HG03175 (cell line): ENCODE data around the gene IPCEF1.
"Not testable (repeated sequence)": the region's sequence is repeated elsewhere in the genome, so short reads cannot be mapped to it uniquely, and the experiment has no call there.

Experiments used
- ATAC-seq: cut with Tn5 transposase; IDR thresholded peaks from one replicate; pipeline ENCODE4 v1.9.1; 2021; ENCODE audit warnings: mild to moderate bottlenecking, moderate library complexity; ENCODE audit not compliant: unreplicated experiment

IPCEF1 gene

DNA sequence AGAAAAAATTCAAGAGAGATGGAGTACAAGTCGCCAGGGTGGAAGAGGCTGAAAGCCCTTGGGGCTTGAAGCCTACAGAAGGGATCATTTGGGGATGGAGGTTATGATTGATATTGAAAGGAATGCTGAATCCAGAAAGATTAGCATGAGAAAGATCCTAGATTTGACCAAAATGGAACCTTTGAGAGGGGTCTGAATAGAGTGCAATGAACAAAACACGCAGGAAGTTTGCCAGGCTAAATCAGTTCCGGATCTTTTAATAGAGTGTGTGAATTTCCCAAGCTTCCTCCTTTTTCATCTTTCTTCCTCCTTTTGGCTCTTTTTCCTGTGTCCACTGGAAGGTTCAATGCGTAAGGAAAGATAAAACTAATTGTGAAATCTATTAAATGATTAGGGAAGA lies 15.3 kb downstream of the IPCEF1 start:
- no peak for ATAC-seq

DNA sequence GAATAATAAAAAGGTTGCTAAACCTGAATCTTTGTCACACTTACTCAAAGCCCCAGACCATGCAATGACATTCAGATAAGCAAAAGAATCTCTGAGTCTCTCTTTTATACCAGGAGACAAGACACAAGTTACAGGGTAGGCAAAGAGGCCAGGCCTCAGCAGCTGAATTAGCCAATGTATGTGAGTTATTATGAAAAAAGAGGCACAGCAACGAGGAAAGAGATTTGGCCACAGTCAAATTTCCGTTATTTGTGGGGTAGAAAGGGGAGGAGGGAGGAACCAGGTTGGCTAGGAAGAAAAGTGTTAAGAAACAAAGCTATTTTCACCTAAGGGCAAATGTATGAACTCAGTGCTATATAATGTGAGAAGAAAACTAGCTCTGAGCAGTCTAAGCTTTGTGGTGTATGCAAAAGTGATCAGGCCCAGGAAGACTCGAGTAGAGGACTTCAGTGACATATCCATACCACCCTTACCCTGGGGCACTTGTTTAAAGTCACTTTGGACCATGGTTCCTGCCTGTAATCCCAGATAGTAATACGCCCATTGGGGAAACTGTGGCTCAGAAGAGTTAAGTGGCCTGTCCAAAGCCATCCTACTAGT lies 19.1 kb downstream of the IPCEF1 start:
- no peak for ATAC-seq

DNA sequence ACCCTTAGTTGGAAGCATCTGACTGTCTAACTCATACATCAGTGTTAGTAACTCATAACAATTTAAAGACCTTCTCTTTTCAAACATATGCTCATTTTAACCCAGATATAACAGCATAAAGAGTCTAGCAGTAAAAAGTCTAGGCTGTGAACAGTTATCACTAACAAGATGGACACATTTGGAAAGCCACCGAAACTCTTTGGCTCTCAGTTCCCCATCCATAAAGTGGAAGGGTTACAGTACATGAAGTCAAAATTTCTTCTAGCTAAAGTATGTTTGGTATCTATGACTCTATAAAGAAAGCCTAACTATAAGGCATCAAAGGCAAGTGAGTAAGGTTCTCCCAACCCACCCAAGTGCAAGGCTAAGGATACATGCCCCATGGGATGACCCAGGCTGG lies 22.5 kb downstream of the IPCEF1 start:
- ATAC-seq, result not testable (repeated sequence)

DNA sequence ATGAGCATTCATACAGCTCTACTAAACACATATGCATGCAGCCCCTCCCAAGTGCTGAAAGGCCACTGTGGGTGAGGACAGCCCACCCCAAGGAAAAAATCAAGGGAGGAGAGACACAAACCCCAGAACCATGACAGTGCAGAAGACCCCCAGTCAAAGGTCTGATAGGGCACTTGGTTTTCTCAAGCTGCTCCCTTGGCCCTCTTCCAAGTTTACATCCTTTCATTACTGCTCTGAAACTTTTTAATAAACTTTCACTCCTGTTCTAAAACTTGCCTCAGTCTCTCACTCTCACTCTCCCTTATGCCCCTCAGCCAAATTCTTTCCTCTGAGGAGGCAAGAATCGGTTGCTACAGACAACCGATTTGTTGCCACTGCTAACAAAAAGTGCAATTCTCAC lies 24.9 kb downstream of the IPCEF1 start:
- no peak for ATAC-seq

DNA sequence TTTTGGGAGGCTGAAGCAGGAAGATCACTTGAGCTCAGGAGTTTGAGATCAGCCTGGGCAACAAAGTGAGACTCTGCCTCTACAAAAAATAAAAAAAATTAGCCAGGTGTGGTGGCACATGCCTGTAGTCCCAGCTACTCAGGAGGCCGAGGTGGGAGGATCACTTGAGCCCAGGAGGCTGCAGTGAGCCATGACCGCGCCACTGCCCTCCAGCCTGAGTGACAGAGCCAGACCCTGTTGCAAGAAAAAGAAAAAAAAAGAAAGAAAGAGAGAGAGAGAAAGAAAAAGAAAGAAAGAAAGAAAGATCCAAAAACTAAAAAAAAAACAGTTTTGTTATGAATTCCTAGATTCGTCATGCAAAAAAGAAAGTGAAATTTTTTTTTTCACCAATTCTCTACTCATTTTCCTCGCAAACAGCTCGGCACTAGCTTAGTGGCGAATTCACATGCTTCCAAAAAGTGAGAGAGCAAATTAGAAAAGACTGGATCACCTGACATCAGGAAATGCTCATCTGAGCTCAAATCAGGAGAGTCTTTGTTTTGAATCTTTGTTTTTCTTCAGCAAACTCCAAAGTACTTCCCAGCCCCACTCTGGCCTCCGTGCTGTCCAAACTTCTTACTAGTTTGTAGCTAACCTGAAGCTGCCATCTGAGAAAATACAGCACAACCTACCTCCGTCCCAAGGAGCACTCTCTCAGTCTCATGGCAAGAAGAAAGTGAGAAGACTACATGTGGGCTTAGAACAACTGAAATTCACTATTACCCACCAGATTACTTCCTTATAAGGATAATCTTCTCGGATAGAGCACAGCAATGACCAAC lies 27.0 kb downstream of the IPCEF1 start:
- ATAC-seq, result no peak

DNA sequence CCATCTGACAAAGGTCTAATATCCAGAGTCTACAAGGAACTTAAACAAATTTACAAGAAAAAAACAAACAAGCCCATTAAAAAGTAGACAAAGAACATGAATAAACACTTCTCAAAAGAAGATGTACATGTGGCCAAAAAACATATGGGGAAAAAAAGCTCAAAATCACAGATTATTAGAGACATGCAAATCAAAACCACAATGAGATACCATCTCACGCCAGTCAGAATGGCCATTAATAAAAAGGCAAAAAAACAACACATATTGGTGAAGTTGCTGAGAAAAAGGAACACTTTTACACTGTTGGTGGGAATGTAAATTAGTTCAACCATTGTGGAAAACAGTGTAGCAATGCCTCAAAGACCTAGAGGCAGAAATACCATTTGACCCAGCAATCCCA lies 29.3 kb downstream of the IPCEF1 start:
- not testable (repeated sequence) for ATAC-seq

DNA sequence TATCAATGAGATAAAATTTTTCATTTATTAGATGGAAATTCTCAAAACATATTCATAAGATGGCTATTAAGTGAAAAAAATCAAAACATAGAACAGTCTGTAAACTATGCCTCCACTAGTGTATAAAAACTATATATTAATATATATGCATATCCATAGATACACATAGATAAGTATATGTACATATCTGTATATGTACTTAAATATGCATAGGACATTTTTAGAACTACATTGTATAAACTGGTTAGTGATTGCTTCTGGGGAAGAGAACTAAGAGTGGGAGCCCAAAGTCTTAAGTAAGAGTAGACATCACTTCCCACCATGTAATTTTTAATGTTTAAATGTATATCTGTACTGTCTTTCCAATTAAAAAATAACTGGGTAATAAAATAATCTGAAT lies 31.5 kb downstream of the IPCEF1 start:
- no peak for ATAC-seq

DNA sequence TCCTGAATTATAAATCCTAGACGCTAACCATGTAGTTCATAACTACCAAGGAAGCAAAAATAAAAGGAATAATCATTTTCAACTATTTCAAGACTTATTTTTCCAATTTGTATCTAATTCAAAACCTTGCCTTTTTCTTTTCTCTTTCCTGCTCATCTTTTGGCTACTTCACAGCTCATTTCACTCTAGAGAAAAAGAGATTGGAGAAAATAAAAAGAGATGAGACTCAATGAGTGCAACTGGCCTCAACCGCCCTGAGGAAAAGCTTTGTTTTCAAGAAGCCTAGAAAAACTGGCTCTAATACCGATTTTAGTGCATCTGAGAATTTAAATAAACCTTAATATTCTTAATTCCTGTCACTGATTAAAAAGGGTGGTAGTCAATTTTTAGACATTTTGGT lies 36.4 kb downstream of the IPCEF1 start:
- no peak for ATAC-seq

DNA sequence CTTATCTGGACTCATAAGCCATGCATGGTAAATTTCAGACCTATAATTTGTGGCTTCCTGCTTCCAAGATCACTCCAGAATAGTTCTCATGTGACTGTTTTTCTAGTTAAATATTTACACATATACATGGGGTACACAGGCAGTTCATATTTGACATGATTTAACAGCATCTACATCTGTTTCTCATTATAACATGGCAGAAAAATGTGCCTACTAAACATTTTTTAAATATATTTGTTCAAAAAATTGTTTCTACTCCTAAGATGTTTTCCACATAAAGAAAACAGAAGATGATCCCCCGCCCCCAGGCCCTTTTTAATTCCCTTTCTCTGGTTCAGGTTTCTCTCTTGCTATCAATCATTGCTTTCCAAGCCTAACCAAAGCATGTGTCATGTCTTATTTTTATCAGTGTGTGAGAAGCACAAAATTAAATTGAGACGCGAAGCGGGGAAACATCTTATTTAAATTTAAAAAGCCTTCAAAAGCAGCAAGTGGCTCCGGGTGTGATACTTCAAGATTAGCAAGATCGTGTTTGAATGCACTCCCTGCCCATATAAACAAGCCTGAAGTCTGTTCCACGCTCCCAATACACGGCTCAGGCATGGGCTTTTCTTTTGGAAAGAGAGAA lies 37.3 kb downstream of the IPCEF1 start:
- peak; percentile 49 for ATAC-seq

DNA sequence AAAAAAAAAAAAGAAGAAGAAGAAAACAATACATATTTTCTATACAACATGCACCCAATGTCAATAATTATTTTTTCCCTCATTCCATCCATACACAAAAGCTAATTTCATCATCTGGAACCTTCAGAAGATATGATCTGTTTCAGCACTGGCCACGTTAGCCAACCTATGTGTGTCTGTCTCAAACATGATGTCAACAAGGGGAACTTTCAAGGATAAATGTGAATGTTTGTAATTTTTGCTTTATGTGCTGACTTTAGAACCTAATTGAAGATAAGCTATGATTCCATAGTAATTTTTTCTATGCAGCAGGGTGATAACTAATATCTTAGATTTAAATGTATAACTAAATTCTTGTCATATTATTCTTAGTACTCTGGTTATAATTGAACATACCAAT lies 37.9 kb downstream of the IPCEF1 start:
- ATAC-seq, result no peak

DNA sequence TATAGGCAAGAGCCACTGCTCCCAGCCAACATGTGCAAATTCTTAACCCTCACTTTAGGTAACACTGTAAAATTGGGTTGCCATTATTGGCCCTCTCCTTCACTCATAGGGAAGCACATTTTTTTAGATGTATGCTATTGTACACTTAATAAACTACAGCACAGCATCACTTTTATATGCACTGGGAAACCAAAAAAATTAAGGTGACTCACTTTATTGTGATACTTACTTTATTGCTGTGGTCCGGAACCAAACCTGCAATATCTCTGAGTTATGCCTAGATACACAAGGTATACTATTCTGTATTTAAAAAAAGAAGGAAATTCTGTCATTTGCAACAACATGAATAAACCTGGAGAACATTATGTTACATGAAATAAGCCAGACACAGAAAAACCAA lies 40.5 kb downstream of the IPCEF1 start:
- no peak for ATAC-seq

DNA sequence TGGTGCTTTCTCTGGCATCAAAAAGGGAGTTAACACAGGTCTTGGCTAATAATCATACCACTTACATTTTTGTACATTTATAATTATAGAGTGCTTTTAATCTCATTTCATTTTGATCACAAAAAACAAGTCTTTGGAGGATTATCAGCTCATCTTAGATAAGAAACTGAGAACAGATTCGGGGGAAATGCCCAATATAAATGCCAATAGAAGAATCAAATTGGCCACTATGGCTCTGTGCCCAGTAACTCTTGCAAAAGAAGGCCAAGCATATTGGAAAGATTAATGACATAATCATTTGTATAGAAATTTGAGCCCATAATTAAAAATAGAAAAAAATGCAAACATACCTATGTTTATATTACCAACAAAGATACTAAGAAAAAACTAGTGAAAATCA lies 42.5 kb downstream of the IPCEF1 start:
- no peak for ATAC-seq

DNA sequence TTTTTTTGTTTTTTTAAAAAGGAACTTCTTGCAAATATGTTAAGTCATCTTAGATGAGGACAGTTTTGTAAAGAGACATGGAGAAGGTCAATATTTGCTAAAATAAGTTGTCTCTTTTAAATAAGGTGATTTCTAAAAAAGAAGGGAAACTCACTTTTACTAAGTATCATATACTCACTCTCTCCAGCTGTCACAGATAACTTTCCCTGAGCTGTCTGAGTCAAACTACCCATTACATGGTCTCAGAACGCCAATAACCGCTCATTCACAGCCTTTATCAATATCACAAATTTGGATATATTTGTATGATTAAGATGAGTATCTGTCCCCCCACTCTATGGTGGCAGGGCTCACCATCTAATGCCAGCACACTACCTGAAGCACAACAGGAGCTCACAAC lies 47.6 kb downstream of the IPCEF1 start:
- no peak for ATAC-seq

DNA sequence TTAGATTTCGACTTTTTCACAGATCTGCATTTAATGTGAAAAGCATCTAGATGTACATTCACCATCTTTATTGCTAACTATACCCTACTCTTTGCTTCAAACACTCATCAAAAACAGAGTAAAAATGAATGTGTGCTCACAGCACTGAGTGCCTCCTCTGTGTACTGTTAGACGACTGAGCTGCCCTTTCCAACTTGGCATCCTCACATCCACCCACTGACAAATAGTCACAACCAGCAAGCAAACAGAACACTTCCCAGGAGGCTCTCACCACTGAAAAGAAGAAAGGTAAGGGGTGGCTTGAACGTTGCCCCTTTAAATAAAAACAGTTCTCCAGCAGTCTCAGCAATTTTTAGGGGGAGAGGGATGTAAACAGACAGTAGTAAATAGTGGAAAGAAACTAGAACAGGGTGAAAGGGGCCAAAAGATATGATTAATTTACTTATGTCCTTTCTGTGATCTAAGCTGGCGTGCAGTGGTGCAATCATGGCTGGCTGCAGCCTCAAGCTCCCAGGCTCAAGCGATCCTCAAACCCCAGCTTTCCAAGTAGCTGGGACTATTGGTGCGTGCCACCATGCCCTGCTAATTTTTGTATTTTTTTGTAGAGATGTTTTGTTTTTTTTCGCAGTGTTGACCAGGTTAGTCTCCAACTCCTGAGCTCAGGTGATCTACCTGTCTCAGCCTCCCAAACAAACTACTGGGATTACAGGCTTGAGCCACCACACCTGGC lies 48.7 kb downstream of the IPCEF1 start:
- ATAC-seq, result no peak

DNA sequence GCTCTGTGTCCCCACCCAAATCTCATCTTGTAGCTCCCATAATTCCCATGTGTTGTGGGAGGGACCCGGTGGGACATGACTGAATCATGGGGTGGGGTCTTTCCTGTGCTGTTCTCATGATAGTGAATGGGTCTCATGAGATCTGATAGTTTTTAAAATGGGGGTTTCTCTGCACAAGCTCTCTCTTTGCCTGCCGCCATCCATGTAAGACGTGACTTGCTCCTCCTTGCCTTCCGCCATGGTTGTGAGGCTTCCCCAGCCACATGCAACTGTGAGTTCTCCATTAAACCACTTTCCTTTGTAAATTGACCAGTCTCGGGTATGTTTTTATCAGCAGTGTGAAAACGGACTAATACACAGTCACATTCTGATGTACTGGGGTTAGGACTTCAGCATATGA lies 49.5 kb downstream of the IPCEF1 start:
- ATAC-seq, result not testable (repeated sequence)

DNA sequence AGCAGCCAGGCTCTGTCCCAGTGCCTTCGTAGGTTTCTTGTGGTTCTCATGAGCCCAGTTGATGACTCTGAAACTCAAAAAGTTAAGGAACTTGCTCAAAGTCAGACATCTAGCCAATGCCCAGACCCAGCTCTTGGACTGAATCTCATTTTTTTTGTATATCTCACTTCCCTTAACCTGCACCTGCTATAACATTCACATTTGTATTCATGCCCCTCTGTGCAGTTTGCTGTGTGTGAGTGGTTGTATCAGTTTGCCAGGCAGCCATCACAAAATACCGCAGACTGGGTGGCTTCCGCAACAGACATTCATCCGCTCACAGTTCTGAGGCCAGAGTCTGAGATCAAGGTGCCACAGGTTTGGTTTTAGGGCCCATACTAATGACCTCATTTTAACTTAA lies 49.9 kb downstream of the IPCEF1 start:
- peak; percentile 38 for ATAC-seq

DNA sequence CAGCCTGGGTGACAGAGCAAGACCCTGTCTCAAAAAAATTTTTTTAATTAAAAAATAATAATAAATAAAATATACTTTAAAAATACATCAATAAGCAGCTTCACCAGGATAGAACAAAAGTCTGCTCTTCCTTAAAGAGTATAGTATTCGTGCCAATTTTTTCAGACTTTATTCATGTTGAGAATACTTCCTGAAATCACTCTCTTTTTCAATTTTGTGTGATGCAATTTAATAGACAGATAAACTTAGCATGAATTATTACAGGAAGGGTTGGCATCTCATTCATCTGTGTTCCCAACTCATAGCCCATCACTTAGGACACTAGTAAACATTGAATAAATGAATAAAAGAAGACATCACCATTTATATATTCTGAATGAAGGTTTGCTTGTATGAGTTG lies 52.4 kb downstream of the IPCEF1 start:
- ATAC-seq, result no peak

DNA sequence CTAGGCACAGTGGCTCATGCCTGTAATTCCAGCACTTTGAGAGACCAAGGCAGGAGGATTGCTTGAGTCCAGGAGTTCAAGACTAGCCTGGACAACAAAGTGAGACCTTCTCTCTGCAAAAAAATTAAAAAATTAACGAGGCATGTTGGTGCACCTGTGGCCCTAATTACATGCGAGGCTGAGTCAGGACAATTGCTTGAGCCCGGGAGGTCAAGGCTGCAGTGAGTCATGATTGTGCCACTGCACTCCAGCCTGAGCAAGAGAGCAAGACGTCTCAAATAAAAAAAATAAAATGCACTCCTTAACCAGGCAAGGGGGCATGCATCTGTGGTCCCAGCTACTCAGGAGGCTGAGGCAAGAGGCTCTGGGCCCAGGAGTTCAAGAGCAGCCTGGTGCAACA lies 53.0 kb downstream of the IPCEF1 start:
- ATAC-seq, result not testable (repeated sequence)

DNA sequence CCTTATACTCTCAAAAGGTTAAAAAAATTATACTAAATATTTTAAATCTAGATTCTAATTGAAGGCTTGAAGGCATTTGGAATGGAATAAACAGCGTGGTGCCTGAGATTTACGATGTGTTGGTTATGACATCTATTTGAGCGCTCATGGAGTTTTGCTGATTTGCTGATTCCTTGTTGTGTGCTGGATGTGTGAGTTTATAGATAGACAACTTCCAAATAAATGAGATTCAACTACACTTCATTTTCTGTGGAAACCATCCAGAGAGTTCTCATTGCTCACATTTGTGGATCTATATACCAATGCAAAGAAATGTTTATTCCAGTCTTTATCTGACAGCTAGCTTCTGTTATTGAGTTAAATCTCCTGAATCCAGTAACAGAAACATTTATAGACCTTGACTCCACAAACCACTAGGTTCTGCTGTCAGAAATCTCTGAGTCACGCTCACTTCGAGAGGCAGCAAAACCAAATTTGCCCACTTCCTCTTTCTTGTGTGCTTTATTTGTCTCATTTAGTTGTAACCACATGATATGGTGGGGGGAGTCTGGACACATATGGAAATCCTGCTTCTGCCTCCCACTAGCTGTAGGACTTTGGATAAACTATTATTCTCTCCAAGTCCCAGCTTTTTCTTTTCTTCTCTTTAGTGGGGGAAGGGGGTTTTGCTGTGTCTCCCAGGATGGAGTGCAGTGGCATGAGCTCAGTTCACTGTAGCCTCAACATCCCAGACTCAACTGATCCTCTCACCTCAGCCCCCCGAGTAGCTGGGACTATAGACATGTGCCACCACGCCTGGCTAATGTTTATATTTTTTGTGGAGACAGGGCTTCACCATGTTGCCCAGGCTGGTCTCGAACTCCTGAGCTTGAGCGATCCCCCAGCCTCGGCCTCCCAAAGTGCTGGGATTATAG lies 54.5 kb downstream of the IPCEF1 start:
- ATAC-seq, result peak; percentile 96

DNA sequence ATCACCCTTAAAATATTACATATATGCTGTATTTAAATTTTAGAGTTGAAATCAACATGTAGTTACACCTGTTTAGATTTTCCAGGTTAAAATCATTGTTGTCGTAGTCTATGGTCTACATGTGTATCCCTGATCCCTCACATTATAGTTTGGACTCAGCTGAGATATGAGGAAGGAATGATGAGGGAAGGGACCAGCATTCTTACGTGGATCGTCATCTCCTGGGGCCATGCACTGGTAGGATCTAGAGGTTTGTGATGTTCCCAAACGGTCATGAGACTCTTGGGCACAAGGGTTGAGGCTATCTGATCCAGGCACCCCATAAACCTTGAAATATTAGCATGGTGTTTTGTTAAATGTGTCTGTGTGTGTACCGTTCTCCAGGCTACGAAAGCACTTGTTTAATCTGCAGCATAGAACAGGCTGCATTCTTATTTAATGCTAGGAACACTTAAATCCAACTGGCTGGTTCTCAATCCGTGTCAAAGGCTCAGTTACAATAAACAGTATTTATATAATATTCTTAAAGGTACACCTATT lies 55.4 kb downstream of the IPCEF1 start:
- no peak for ATAC-seq
